IMR-90 (cell line): ENCODE data around the gene HSPE1. TPM values are rescaled to one million over a fixed set of nuclear protein-coding genes. Genes with fewer than 3 reads are reported as not detected.

Source experiments
- ATAC-seq: fragments of 200-7000 bp; cut with Tn5 transposase; 2 replicates; pipeline ENCODE4 v1.9.1; 2020; ENCODE audit warnings: low read depth, mild to moderate bottlenecking, moderate library complexity
- BruUV-seq: library from RNA; stranded (reverse); fragments of 400-500 nt; replicated peaks from 2 replicates; lab custom pipeline; 2021; lab: Mats Ljungman, UMichigan
- CTCF ChIA-PET: fragments of 300-600 bp; formaldehyde crosslinking; extraction: SDS; loops from one replicate; lab custom pipeline; 2021; ENCODE audit warnings: antibody characterized with exemption; lab: Yijun Ruan, JAX
- POLR2A ChIA-PET: fragments of 300-600 bp; sonication (Branson Sonifier 250); formaldehyde crosslinking; loops from one replicate; lab custom pipeline; 2022; ENCODE audit warnings: antibody characterized with exemption; ENCODE audit not compliant: unreplicated experiment; lab: Charles Lee
- DNase-seq: peaks from one replicate; pipeline ENCODE4 v3.0.0; 2013
- H2AFZ ChIP-seq: replicated peaks from 2 replicates; pipeline ENCODE3; 2013; ENCODE audit warnings: low read length, mild to moderate bottlenecking; ENCODE audit not compliant: poor library complexity
- H2AK5ac ChIP-seq: 2 replicates; pipeline ENCODE4 v1.6.1; 2013; ENCODE audit warnings: low read depth, low read length, inconsistent platforms
- H2AK9ac ChIP-seq: replicated peaks from 2 replicates; pipeline ENCODE3; 2013; ENCODE audit warnings: mild to moderate bottlenecking, low read depth, low read length, moderate library complexity; ENCODE audit not compliant: poor library complexity
- H2BK120ac ChIP-seq: 2 replicates; pipeline ENCODE4 v1.6.1; 2013; ENCODE audit warnings: low read depth, low read length, inconsistent platforms
- H2BK15ac ChIP-seq: 3 replicates; pipeline ENCODE4 v1.6.1; 2013; ENCODE audit warnings: low read depth, low read length, inconsistent platforms
- H2BK20ac ChIP-seq: 2 replicates; pipeline ENCODE4 v1.6.1; 2013; ENCODE audit warnings: low read depth, mild to moderate bottlenecking, inconsistent platforms, low read length, moderate library complexity
- H2BK5ac ChIP-seq: 2 replicates; pipeline ENCODE4 v1.6.1; 2013; ENCODE audit warnings: mild to moderate bottlenecking, low read depth, low read length, inconsistent platforms; ENCODE audit not compliant: poor library complexity, severe bottlenecking
- H3K14ac ChIP-seq: replicated peaks from 2 replicates; pipeline ENCODE4 v1.6.1; 2013; ENCODE audit warnings: low read depth, low read length, inconsistent platforms
- H3K18ac ChIP-seq: 2 replicates; pipeline ENCODE4 v1.6.1; 2013; ENCODE audit warnings: low read depth, low read length, control low read depth
- H3K23ac ChIP-seq: 2 replicates; pipeline ENCODE4 v1.6.1; 2013; ENCODE audit warnings: low read depth, low read length, inconsistent platforms
- H3K27ac ChIP-seq: 2 replicates; pipeline ENCODE4 v1.5.1; 2013; ENCODE audit warnings: mild to moderate bottlenecking, control low read depth, low read length; ENCODE audit not compliant: insufficient read depth
- H3K27me3 ChIP-seq: 2 replicates; pipeline ENCODE4 v1.6.1; 2013; ENCODE audit warnings: low read length; ENCODE audit not compliant: control insufficient read depth, insufficient read depth
- H3K36me3 ChIP-seq: 2 replicates; pipeline ENCODE4 v1.6.1; 2013; ENCODE audit warnings: low read length, mixed read lengths; ENCODE audit not compliant: control insufficient read depth, insufficient read depth
- H3K4ac ChIP-seq: 2 replicates; pipeline ENCODE4 v1.6.1; 2013; ENCODE audit warnings: low read depth, low read length, inconsistent platforms
- H3K4me1 ChIP-seq: 2 replicates; pipeline ENCODE4 v1.6.1; 2013; ENCODE audit warnings: low read length, mixed read lengths; ENCODE audit not compliant: control insufficient read depth, insufficient read depth
- H3K4me2 ChIP-seq: 2 replicates; pipeline ENCODE4 v1.6.1; 2013; ENCODE audit warnings: low read depth, mild to moderate bottlenecking, control low read depth, low read length, moderate library complexity
- H3K4me3 ChIP-seq: 2 replicates; pipeline ENCODE4 v1.5.1; 2013; ENCODE audit warnings: low read depth, mild to moderate bottlenecking, control low read depth, low read length, moderate library complexity; ENCODE audit not compliant: insufficient read depth
- H3K56ac ChIP-seq: 2 replicates; pipeline ENCODE4 v1.6.1; 2013; ENCODE audit warnings: low read length, inconsistent platforms; ENCODE audit not compliant: insufficient read depth; ENCODE audit errors: extremely low read depth
- H3K79me1 ChIP-seq, 2 experiments: 2 replicates each; pipeline ENCODE4 v1.6.1; 2013; ENCODE audit warnings: low read length in 2 of 2, inconsistent platforms in 1 of 2, low read depth in 1 of 2
- H3K9ac ChIP-seq: 2 replicates; pipeline ENCODE4 v1.6.1; 2013; ENCODE audit warnings: low read depth, low read length, control low read depth
- H3K9me1 ChIP-seq: 2 replicates; pipeline ENCODE4 v1.6.1; 2013; ENCODE audit warnings: low read length, inconsistent platforms; ENCODE audit not compliant: insufficient read depth
- H3K9me3 ChIP-seq: 2 replicates; pipeline ENCODE4 v1.6.1; 2013; ENCODE audit warnings: low read length; ENCODE audit not compliant: control insufficient read depth, insufficient read depth
- H4K20me1 ChIP-seq: 2 replicates; pipeline ENCODE4 v1.6.1; 2013; ENCODE audit warnings: low read length, inconsistent platforms; ENCODE audit not compliant: insufficient read depth
- H4K5ac ChIP-seq: 2 replicates; pipeline ENCODE4 v1.6.1; 2013; ENCODE audit warnings: mild to moderate bottlenecking, low read depth, low read length, control low read depth
- H4K8ac ChIP-seq, 2 experiments: 2 replicates each; pipeline ENCODE4 v1.6.1; 2013; ENCODE audit warnings: low read depth in 2 of 2, low read length in 2 of 2, control low read depth in 1 of 2, inconsistent platforms in 1 of 2
- H4K91ac ChIP-seq: 2 replicates; pipeline ENCODE4 v1.6.1; 2013; ENCODE audit warnings: low read depth, low read length, inconsistent platforms; ENCODE audit not compliant: insufficient read depth
- BHLHE40 ChIP-seq: fragments of 150-350 bp; IDR thresholded peaks from 2 replicates; pipeline ENCODE4 v1.6.1; 2016; ENCODE audit warnings: mild to moderate bottlenecking, low read depth, low read length
- CHD1 ChIP-seq: IDR thresholded peaks from 2 replicates; pipeline ENCODE4 v1.6.1; 2012; ENCODE audit warnings: low read depth, low read length, improper control_type of control experiment
- CTCF ChIP-seq: conservative IDR thresholded peaks from 2 replicates; pipeline ENCODE4 v1.5.1; 2012; ENCODE audit warnings: mild to moderate bottlenecking, low read depth, low read length, improper control_type of control experiment
- ELK1 ChIP-seq: fragments of 150-350 bp; IDR thresholded peaks from 2 replicates; pipeline ENCODE4 v1.6.1; 2016; ENCODE audit warnings: low read depth, mild to moderate bottlenecking, low read length, moderate library complexity, borderline replicate concordance
- MAZ ChIP-seq: IDR thresholded peaks from 2 replicates; pipeline ENCODE4 v1.6.1; 2012; ENCODE audit warnings: low read depth, mild to moderate bottlenecking, low read length, improper control_type of control experiment, moderate library complexity, borderline replicate concordance
- NFE2L2 ChIP-seq: fragments of 150-350 bp; IDR thresholded peaks from 2 replicates; pipeline ENCODE4 v1.6.1; 2016; ENCODE audit warnings: low read depth, mild to moderate bottlenecking, low read length
- POLR2A ChIP-seq: IDR thresholded peaks from 2 replicates; pipeline ENCODE4 v1.6.1; 2012; ENCODE audit warnings: mild to moderate bottlenecking, low read depth, low read length
- RAD21 ChIP-seq: IDR thresholded peaks from 2 replicates; pipeline ENCODE4 v1.6.1; 2012; ENCODE audit warnings: low read length, improper control_type of control experiment
- SMC3 ChIP-seq: fragments of 150-350 bp; IDR thresholded peaks from 2 replicates; pipeline ENCODE4 v1.6.1; 2016; ENCODE audit warnings: low read depth, mild to moderate bottlenecking, antibody characterized with exemption, low read length, moderate library complexity
- USF2 ChIP-seq: fragments of 150-350 bp; IDR thresholded peaks from 2 replicates; pipeline ENCODE4 v1.6.1; 2017; ENCODE audit warnings: mild to moderate bottlenecking, antibody characterized with exemption, low read length, low read depth
- WGBS, 2 experiments: methylation state at CpG; one replicate each; pipeline versions ENCODE4 v1.1.5 to v1.1.7; 2013; ENCODE audit warnings: missing lambda C conversion rate in 2 of 2; ENCODE audit not compliant: insufficient read length in 1 of 2; ENCODE audit errors: extremely low coverage in 2 of 2; 5-methylcytosine and 5-hydroxymethylcytosine counted together
- dilution Hi-C: fragments of 300-500 bp; cut with HindIII; formaldehyde crosslinking; loops from one replicate; pipeline ENCODE4 v1.14.3; 2018; ENCODE audit warnings: low sequenced_read_pairs; ENCODE audit not compliant: unreplicated experiment
- in situ Hi-C: fragments of 300-500 bp; cut with MboI; formaldehyde crosslinking; loops from 3 replicates; pipeline ENCODE4 v1.14.3; 2019; ENCODE audit warnings: low sequenced_read_pairs, inconsistent platforms, mixed read lengths
- intact Hi-C: fragments of 100-400 bp; cut with micrococcal nuclease; formaldehyde crosslinking; loops from 2 replicates; pipeline ENCODE4 v1.10.0; 2022
- polyA plus RNA-seq, 3 experiments: library from polyadenylated mRNA; depleted of rRNA; stranded (reverse); fragments of >200 nt; gene quantifications; 2 replicates each; pipeline ENCODE4 v1.2.3, GENCODE V29; 2012; ENCODE audit warnings: low replicate concordance in 1 of 3
- total RNA-seq: library from RNA; depleted of rRNA; stranded (reverse); fragments of >200 nt; gene quantifications from 2 replicates; pipeline ENCODE4 v1.2.3, GENCODE V29; 2012

The HSPE1 gene
- total and polyA plus RNA-seq, 2 of the 4 experiments (the other 2 are of a cell fraction) = 13.3 to 93.6 TPM

- dilution Hi-C loops (no loop called here), in situ Hi-C loops (loop anchor here (10.0 kb wide), 1 partner anchor 271 kb away; no protein-coding TSS in a partner anchor), intact Hi-C loops (no loop called here)
- Histone ChIP-seq H2BK20ac (no peak overlapping the region), H3K27ac (no peak overlapping the region), H3K9me3 (no peaks in the 10 kb centered on the region), H2BK15ac (no peak overlapping the region), H3K4ac (no peak overlapping the region), H2AFZ (no peak overlapping the region), H4K5ac (no peak overlapping the region), H3K27me3 (no peaks in the 10 kb centered on the region), H3K36me3 (peaks cover 9% of the 10 kb centered on the region), H3K56ac (no peak overlapping the region), H3K4me3 (no peak overlapping the region), H2AK9ac (no peak overlapping the region), H3K23ac (no peak overlapping the region), H3K9me1 (no peaks in the 10 kb centered on the region), H3K9ac (no peak overlapping the region), H3K14ac (no peak overlapping the region), H2AK5ac (no peak overlapping the region), H4K8ac (no peak overlapping the region), H3K79me1 (peaks cover 7 to 24% of the 10 kb centered on the region in 2 experiments; a peak in 3 of 4 replicates), H3K4me1 (no peaks in the 10 kb centered on the region), H3K4me2 (no peak overlapping the region), H2BK5ac (no peak overlapping the region), H4K20me1 (peaks cover 13% of the 10 kb centered on the region), H2BK120ac (no peak overlapping the region), H4K91ac (no peak overlapping the region), H3K18ac (no peak overlapping the region)
- no CpG with 5 or more reads among the region's 2 CpGs for WGBS, 2 experiments
- ATAC-seq = no peak
- ChIA-PET POLR2A (no interaction called here), CTCF (no interaction called here)
- BruUV-seq = no TSS peak
- no peak for TF ChIP-seq BHLHE40
- no peak for TF ChIP-seq ELK1
- no peak for TF ChIP-seq RAD21
- no peak for TF ChIP-seq NFE2L2
- TF ChIP-seq SMC3 = no peak
- no peak for TF ChIP-seq USF2
- no peak for TF ChIP-seq CTCF
- no peak for TF ChIP-seq CHD1
- no peak for TF ChIP-seq MAZ
- TF ChIP-seq POLR2A = no peak
- DNase-seq = no peak
These were observed 3.8 kb downstream of the HSPE1 start for GRCh38 chr2:197504000-197504399.
